Smooth muscle cell of the brain vasculature (primary cell): ENCODE results near the gene PTPRG.

ENCODE experiments used
- DNase-seq: peaks from one replicate; pipeline ENCODE4 v3.0.0-alpha.2; 2012; ENCODE audit warnings: low read depth, low spot score

PTPRG gene

DNA sequence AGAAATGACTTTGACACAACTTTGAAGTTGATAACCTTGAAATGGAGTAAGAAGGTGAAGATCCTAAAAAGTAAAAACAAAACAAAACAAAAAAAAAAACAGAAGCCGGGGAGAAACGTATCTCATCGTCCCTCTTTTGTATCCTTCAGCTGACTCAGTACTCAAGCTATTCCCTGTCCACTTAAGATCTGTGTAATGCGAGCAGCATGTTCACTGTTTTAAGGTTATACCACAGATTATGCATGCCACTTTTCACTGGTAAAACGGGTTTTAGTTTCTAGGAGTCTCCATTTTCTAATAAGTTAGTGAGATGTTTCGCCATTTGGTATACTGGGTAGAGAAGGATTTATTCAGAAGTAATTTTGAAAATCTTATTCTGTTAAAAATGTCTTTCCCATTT, 487.7 kb downstream of the PTPRG start:
- no peak for DNase-seq

GRCh38 chr3:62051506-62051905, 490.1 kb downstream of the PTPRG start:
- no peak for DNase-seq

DNA sequence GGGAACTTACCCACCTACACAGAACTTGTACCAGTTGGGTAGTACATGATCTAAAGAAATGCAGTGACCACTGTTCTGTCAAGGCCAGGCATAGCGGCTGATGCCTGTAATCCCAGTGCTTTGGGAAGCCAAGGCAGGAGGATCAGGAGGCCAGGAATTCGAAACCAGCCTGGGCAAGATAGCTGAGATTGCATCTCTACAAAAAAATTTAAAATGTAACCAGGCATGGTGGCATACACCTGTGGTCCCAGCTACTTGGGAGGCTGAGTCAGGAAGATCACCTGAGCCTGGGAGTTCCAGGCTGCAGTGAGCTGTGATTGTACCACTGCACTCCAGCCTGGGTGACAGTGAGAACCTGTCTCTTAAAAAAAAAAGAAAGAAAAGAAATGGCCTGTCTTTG, 491.0 kb downstream of the PTPRG start:
- DNase-seq, result no peak

GRCh38 chr3:62056658-62057057, 495.3 kb downstream of the PTPRG start:
- no peak for DNase-seq

DNA sequence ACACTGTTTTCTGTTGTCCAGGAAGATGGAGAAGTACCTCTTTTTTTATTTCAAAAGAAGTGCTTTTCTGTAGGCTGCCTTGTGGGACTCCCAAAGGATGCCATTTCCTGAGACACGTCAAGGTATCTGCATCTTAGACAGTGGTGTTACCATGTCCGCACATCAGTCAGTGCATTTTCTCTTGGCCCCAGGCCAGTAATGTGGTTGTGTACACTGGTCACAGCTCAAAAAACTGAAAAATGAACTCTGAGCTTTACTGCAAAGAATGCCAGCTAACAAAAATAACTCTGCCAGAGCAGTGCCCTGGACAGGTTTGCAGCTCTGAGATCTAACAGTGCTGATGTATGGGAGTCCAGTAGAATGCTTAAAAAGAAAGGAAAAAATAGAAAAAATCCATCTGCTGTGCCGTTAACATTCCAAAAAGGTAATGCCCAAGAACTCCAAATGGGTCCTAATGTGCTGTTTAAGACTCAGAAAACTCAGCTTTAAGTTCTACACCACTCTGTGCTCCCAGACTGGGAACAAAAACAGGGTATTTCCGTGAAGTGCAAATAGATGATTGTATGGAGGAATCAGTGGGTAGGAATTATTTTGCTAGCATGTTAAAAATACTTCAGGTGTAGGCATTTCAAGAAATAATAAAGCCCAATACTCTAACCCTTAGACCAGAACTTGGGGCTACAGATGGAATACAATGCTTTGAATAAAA, 496.1 kb downstream of the PTPRG start:
- no peak for DNase-seq

DNA sequence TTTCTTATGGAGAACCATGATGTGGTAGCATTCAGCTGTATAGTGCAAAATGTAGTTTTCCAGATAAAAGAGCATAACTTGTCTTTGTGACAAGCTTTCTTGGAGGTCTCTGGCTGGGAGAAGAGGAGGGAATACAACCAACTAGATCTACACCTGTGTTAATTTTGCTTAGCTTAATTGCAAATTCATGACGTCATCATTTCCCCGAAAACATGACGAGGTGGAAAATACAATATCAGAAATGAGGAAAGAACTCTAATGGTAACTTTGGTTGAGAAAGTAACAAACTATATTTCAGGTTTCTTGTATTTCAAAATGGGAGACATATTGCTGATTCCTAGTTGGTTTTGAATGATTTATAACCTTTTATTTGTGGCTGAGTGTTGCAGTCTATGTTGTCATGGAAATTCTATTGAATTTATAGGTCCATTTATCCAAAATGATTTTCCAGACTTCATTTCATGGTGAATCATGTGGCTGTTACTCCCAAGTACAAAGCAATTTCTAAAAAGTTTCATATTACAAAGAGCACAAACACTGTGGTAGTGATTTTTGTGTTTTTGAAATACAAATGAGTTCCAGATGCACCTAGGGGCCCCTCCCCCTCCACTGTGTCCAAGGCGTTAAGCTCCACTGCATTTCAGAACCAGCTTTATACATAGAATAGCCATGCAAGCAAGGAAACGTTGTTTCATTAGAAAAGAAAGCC, 504.8 kb downstream of the PTPRG start:
- peak; percentile 44 for DNase-seq

DNA sequence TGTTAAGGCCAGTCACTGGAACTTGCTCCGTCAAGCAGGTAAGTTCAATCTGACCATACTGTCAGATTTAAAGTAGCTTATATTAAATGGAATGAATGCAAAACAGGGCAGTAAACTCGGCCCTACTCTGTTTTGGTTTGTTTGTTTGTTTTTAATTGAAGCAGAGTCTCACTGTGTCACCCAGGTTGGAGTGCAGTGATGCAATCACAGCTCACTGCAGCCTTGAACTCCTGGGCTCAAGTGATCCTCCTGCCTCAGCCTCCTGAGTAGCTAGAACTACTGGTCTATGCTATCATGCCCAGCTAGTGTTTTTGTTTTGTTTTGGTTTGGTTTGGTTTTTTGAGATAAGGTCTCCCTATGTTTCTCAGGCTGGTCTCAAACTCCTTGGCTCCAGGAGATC, 507.0 kb downstream of the PTPRG start:
- no peak for DNase-seq

DNA sequence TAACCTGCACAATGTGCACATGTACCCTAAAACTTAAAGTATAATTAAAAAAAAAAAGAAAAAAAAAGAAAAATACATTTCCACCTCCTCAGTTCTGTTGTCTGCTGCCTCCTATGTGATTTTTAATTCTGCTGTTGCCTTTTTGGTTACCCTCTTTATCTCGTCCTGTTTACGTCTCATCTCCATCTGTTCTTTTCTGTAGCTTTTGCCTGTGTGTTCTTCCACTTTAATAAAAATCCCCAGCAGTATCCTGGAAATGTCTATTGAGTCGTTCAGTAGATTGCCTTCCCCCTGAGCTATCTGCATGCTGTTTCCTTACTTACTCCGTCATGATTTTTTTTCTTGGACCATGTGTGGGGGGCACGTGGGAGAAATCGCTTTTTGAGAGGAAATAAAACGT, 509.5 kb downstream of the PTPRG start:
- DNase-seq, result no peak

GRCh38 chr3:62073038-62073437, 511.7 kb downstream of the PTPRG start:
- no peak for DNase-seq

DNA sequence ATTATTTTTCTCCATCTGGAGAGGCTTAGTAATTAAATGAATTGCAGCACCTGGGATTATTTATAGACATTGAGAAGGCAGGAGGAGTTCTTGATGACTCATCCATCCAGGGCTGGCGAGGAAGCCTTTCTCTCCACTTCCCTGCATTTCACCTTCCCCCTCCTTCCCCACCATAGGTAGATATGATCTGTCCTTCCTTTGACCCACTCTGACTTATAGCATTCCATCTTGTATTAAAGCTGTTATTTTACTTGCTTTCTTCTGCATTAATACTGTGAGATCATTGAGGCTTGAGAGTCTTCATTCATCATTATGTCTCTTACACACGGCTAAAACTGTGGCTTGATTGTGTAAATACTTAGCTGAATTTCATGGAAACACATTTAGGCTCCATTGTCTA, 523.2 kb downstream of the PTPRG start:
- DNase-seq, result no peak

- no peak for DNase-seq
Measured at GRCh38 chr3:62088472-62089104, 527.2 kb downstream of the PTPRG start.

DNA sequence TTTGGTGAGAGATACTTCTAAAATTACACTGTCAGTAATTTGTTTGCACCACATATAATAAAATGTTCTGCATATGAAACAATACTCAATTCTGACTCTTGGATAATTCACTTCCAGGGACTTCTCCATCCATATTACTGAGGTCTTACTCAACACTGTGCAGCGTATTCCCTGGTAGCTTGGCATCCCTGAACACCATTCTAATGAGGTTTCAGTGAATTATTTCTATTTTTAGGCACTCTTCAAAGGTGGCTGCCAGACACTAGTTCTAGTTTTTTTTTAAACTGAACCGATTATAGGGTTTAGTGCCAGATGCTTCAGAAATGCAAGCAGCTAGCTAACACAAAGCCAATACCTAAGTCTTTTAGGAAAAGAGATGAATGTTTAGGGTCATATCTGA, 528.7 kb downstream of the PTPRG start:
- no peak for DNase-seq

DNA sequence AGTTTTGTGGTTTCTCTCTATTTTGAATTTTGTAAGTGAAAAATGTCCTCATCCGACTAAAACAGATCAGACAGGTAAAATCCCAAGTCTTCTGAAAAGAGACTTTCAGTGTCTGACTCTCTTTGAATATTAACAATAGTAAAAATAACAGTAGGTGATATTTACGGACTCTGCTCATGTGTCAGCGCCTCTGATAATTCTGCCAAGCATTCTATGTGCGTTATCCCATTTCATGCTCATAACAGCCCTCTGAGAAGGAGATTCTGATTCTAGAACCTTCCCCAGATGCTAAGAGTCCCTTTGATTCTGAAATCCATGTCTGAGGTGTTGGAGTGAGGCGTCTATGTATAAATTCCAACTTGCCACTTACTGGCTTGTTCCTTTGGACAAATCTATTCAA, 529.1 kb downstream of the PTPRG start:
- no peak for DNase-seq

GRCh38 chr3:62093025-62093424, 531.7 kb downstream of the PTPRG start:
- DNase-seq, result no peak

DNA sequence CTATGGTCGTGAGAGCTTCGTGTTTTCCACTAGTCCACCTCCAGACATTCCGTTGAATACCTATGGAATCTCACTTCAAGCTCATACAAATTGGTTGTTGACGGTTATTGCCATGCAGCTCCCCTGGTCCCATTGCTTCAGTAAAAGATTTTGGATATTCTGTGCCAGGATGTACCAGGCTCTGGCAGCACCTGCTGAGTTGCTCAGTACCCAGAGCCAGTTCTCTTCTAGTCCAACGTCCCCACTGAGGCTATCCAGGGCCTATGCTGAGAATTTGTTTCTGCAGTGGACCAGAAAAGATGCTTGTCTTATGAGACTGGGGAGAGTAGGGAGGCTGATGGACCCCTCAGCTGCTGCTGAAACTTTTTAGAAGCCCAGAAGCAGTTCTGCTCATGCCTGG, 533.1 kb downstream of the PTPRG start:
- DNase-seq, result no peak

GRCh38 chr3:62095080-62095479, 533.7 kb downstream of the PTPRG start:
- no peak for DNase-seq

- no peak for DNase-seq
Measured at GRCh38 chr3:62095756-62096155, 534.4 kb downstream of the PTPRG start.

GRCh38 chr3:62096521-62096920, 535.1 kb downstream of the PTPRG start:
- no peak for DNase-seq

DNA sequence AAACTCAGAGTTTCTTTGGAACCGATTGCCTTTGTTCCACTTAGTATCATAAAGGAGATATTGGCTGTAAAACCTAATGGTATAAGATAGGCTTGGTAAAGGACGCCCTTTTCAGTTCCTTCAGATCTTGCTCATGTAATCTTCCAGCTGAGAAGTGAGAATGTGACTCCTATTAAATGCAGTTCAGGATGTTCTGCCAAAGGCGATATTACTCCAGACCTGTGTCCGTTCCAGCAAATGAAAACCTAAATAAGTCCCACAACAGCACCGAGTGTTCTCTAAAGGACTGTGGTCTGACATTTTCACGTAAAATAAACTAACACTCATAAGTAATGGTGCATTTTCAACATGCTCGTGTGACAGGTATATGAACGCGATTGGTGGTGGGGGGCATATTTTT, 535.8 kb downstream of the PTPRG start:
- DNase-seq, result no peak

- DNase-seq, result no peak
Measured at GRCh38 chr3:62098646-62099365, 537.4 kb downstream of the PTPRG start.

DNA sequence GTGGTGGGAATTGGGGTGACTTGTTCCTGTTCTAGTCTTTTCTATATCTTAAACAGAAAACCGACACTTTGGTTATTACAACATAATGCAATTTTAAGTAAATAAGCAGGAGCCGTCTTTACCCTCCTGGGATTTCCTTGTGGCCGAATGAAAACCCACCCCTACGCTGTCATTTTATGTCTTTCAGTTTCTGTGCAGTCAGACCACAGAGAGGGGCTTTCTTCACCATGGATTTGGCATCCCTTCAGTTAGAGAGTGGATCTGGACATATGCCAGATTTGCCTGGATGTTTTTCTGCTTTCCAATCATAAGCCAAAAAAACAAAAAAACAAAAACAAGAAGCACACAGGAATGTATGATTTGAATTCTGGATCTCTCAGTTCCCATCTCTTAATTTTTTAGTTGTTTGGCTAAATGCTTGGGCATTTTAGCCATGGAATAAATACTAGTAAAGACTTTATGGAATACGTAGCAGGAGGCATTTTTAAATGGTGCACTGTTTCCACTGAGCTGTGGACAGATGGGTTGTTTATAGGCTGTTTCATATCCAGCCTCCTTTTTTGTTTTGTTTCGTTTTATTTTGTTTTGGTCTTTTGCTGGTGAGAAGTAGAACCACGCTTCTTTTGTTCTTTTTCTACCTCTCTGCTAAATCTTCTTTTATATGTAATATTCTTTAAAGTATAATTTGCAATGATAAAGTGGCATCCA, 539.1 kb downstream of the PTPRG start:
- no peak for DNase-seq

DNA sequence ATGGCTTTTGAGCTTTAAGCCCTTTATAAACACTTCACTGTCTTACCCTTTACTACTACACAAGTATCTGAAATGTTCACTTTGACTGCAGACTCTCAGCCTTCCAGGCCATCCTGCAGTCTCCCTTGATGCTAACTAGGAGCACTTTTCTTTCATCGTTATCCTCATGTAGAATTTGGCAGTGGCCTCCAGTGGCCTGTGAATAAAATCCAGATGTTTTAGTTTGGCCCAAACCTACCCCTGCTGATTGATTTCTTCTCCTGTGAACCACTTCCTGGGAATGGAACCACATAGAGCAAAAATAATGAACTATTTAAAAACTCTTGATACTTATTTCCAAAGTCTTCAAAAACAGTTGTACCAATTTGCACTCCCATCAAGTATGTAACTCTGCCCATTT, 540.1 kb downstream of the PTPRG start:
- DNase-seq, result peak; percentile 26
